Breast epithelium (tissue), 4 donors: ENCODE data around the gene KLHL15. TPM values are rescaled to one million over a fixed set of nuclear protein-coding genes. Genes with fewer than 3 reads are reported as not detected.

ENCODE experiments used
- DNase-seq, 2 donors: peaks; one replicate each; pipeline ENCODE4 v3.0.0-alpha.2; 2019; ENCODE audit warnings: low spot score in 2 of 2
- H3K27ac ChIP-seq, 2 donors: fragments of 200-600 bp; sonication (generic) in 1 of 2; one replicate each; pipeline ENCODE4 v1.5.1; 2016 to 2019; ENCODE audit warnings: mild to moderate bottlenecking in 1 of 2
- H3K27me3 ChIP-seq, 2 donors: fragments of 200-600 bp; sonication (generic) in 1 of 2; one replicate each; pipeline versions ENCODE4 v1.5.1 to v1.6.0; 2017 to 2019; ENCODE audit warnings: control low read depth in 1 of 2, mild to moderate bottlenecking in 1 of 2
- H3K36me3 ChIP-seq: fragments of 200-600 bp; one replicate; pipeline ENCODE4 v1.5.1; 2019
- H3K4me1 ChIP-seq, 2 donors: fragments of 200-600 bp; sonication (generic); one replicate each; pipeline ENCODE4 v1.5.1; 2016 to 2019; ENCODE audit warnings: control low read depth in 1 of 2
- H3K4me3 ChIP-seq, 3 donors: fragments of 200-600 bp; sonication (generic); 1 replicate in 2 of 3; 2 replicates in 1 of 3; pipeline ENCODE4 v1.5.1; 2016 to 2019; ENCODE audit warnings: mild to moderate bottlenecking in 3 of 3, moderate library complexity in 2 of 3
- H3K9me3 ChIP-seq, 2 donors: fragments of 200-600 bp; sonication (generic) in 1 of 2; one replicate each; pipeline ENCODE4 v1.5.1; 2016 to 2019; ENCODE audit warnings: control low read depth in 1 of 2
- CTCF ChIP-seq, 3 donors: fragments of 450-650 bp; IDR thresholded peaks; one replicate each; pipeline ENCODE4 v1.5.1; 2016 to 2017; ENCODE audit warnings: antibody characterized with exemption in 3 of 3, mild to moderate bottlenecking in 3 of 3, moderate library complexity in 3 of 3
- POLR2A ChIP-seq: fragments of 450-650 bp; IDR thresholded peaks from one replicate; pipeline ENCODE4 v1.6.1; 2016; ENCODE audit warnings: antibody characterized with exemption, mild to moderate bottlenecking, moderate library complexity
- POLR2AphosphoS5 ChIP-seq, 3 donors: sonication (generic); formaldehyde crosslinking; IDR thresholded peaks; one replicate each; pipeline ENCODE4 v1.6.1; 2017; ENCODE audit warnings: antibody characterized with exemption in 3 of 3
- intact Hi-C: fragments of 100-400 bp; cut with DNase I; formaldehyde crosslinking; loops from one replicate; pipeline ENCODE4 v1.15.1; 2023; ENCODE audit warnings: low total_unique reads
- total RNA-seq, 3 donors: library from RNA; depleted of rRNA; stranded (reverse); fragments of >200 nt; gene quantifications; one replicate each; pipeline ENCODE4 v1.1.0, GENCODE V29; 2016

Gene KLHL15
- total RNA-seq, 3 donors from 2014 or later: 6.9 to 16.5 (median 10.4) TPM

- H3K4me3 ChIP-seq: peak overlapping the region; percentile 72 to 74 (median 74)
- no peaks in the 10 kb centered on the region for H3K9me3 ChIP-seq
- H3K36me3 ChIP-seq: no peaks in the 10 kb centered on the region
- DNase-seq: peak; percentile 26 to 51
- no peaks in the 10 kb centered on the region for H3K4me1 ChIP-seq
- H3K27me3 ChIP-seq: peaks cover 0 to 30% of the 10 kb centered on the region in 2 donors
- TF ChIP-seq CTCF (IDR thresholded peaks at IDR 0.05) (no peak), POLR2AphosphoS5 (IDR thresholded peaks at IDR 0.05) (peak; percentile 13 to 37 (median 19)), POLR2A (no peak)
- intact Hi-C loops: loop anchor here (5.0 kb wide), 1 partner anchor 119 kb away; the partner anchor contains the start of genes APOO and CXorf58
- H3K27ac ChIP-seq: peak overlapping the region; percentile 95 to 99
Measured at GRCh38 chrX:24025741-24026403, 1.1 kb downstream of the KLHL15 start.

- intact Hi-C loops: loop anchor here (5.0 kb wide), 1 partner anchor 118 kb away; the partner anchor contains the start of genes APOO and CXorf58
- no peak for TF ChIP-seq CTCF (IDR thresholded peaks at IDR 0.05)
- TF ChIP-seq POLR2A: peak; percentile 29
- peak; percentile 39 to 77 (median 64) for TF ChIP-seq POLR2AphosphoS5 (IDR thresholded peaks at IDR 0.05)
- Histone ChIP-seq H3K27me3 (peaks cover 0 to 34% of the 10 kb centered on the region in 2 donors), H3K4me3 (peak overlapping the region; percentile 72 to 74 (median 74)), H3K27ac (peak overlapping the region; percentile 95 to 99), H3K36me3 (no peaks in the 10 kb centered on the region), H3K9me3 (no peaks in the 10 kb centered on the region), H3K4me1 (no peaks in the 10 kb centered on the region)
- peak; percentile 74 to 81 for DNase-seq
Measured at GRCh38 chrX:24024819-24025740, 1.9 kb downstream of the KLHL15 start.

- H3K4me1 ChIP-seq: no peaks in the 10 kb centered on the region
- TF ChIP-seq CTCF (IDR thresholded peaks at IDR 0.05): no peak
- TF ChIP-seq POLR2AphosphoS5 (IDR thresholded peaks at IDR 0.05): no peak
- TF ChIP-seq POLR2A: no peak
- H3K4me3 ChIP-seq: peak overlapping the region; percentile 72 to 74 (median 74)
- peak overlapping the region in 1 of 2 donors; percentile 95 for H3K27ac ChIP-seq
- no peaks in the 10 kb centered on the region for H3K9me3 ChIP-seq
- DNase-seq: no peak
- intact Hi-C loops: no loop called here
- no peaks in the 10 kb centered on the region for H3K36me3 ChIP-seq
- H3K27me3 ChIP-seq: peaks cover 0 to 32% of the 10 kb centered on the region in 2 donors
Measured at GRCh38 chrX:24023972-24024669, 2.9 kb downstream of the KLHL15 start.

- Histone ChIP-seq H3K27ac (no peak overlapping the region), H3K27me3 (peaks cover 0 to 26% of the 10 kb centered on the region in 2 donors)
Measured at GRCh38 chrX:24023544-24023943, 3.4 kb downstream of the KLHL15 start.

More at GRCh38 chrX:24023544-24023943, 3.4 kb downstream of the KLHL15 start:
- Histone ChIP-seq H3K9me3 (no peaks in the 10 kb centered on the region), H3K4me1 (no peaks in the 10 kb centered on the region), H3K4me3 (peak overlapping the region; percentile 72 to 74 (median 74)), H3K36me3 (no peaks in the 10 kb centered on the region)
- TF ChIP-seq POLR2A (no peak), CTCF (IDR thresholded peaks at IDR 0.05) (no peak), POLR2AphosphoS5 (IDR thresholded peaks at IDR 0.05) (no peak)
- intact Hi-C loops: no loop called here
- DNase-seq: no peak
